ENCODE data around the gene IMMP2L.
A peak's percentile ranks its signal among the peaks of the same experiment; 100 is the strongest.

The IMMP2L gene

GRCh38 chr7:111138586-111138985 is 423.7 kb downstream of the IMMP2L start:
- DNase-seq, result no peak

- peak; percentile 84 for DNase-seq
These were observed 424.1 kb downstream of the IMMP2L start for GRCh38 chr7:111138193-111138569.

GRCh38 chr7:111137296-111138192 is 424.7 kb downstream of the IMMP2L start:
- peak; percentile 95 for DNase-seq

- no peak for DNase-seq
These were observed 429.5 kb downstream of the IMMP2L start for GRCh38 chr7:111132833-111133232.

GRCh38 chr7:111129435-111129834 is 432.9 kb downstream of the IMMP2L start:
- no peak for DNase-seq

- DNase-seq, result no peak
These were observed 435.3 kb downstream of the IMMP2L start for GRCh38 chr7:111126987-111127386.

GRCh38 chr7:111115966-111116365 is 446.3 kb downstream of the IMMP2L start:
- DNase-seq, result no peak

- peak; percentile 85 for DNase-seq
These were observed 448.9 kb downstream of the IMMP2L start for GRCh38 chr7:111113263-111114017.

GRCh38 chr7:111112439-111112838 is 449.9 kb downstream of the IMMP2L start:
- no peak for DNase-seq

GRCh38 chr7:111108496-111108895 is 453.8 kb downstream of the IMMP2L start:
- no peak for DNase-seq

- no peak for DNase-seq
These were observed 454.3 kb downstream of the IMMP2L start for GRCh38 chr7:111108000-111108399.

- DNase-seq, result peak; percentile 78
These were observed 454.7 kb downstream of the IMMP2L start for GRCh38 chr7:111107579-111107978.

GRCh38 chr7:111105269-111105668 is 457.0 kb downstream of the IMMP2L start:
- DNase-seq, result no peak

- DNase-seq, result peak; percentile 37
These were observed 457.6 kb downstream of the IMMP2L start for GRCh38 chr7:111104710-111105109.

GRCh38 chr7:111103678-111104274 is 458.5 kb downstream of the IMMP2L start:
- peak; percentile 36 for DNase-seq

- no peak for DNase-seq
These were observed 459.2 kb downstream of the IMMP2L start for GRCh38 chr7:111103136-111103535.

- no peak for DNase-seq
These were observed 460.2 kb downstream of the IMMP2L start for GRCh38 chr7:111101856-111102646.

GRCh38 chr7:111098926-111099250 is 463.4 kb downstream of the IMMP2L start:
- DNase-seq, result no peak

GRCh38 chr7:111098011-111098925 is 464.0 kb downstream of the IMMP2L start:
- peak; percentile 54 for DNase-seq

- DNase-seq, result no peak
These were observed 465.3 kb downstream of the IMMP2L start for GRCh38 chr7:111096997-111097396.

GRCh38 chr7:111094419-111094818 is 467.9 kb downstream of the IMMP2L start:
- DNase-seq, result no peak

- no peak for DNase-seq
These were observed 468.8 kb downstream of the IMMP2L start for GRCh38 chr7:111093496-111093895.

Measured in inflammatory macrophage treated with lipopolysaccharide for 4 hours (primary cell).